ENCODE results near the gene FBXL7.

The FBXL7 gene

GRCh38 chr5:15946026-15946425, 446.0 kb downstream of the FBXL7 start:
- DNase-seq (ENCODE audit: low read depth) = no peak

GRCh38 chr5:15948190-15948589, 448.2 kb downstream of the FBXL7 start:
- DNase-seq (ENCODE audit: low read depth) = no peak

- no peak for DNase-seq (ENCODE audit: low read depth)
Observed at GRCh38 chr5:15951126-15951525, 451.1 kb downstream of the FBXL7 start.

GRCh38 chr5:15951550-15951949, 451.6 kb downstream of the FBXL7 start:
- no peak for DNase-seq (ENCODE audit: low read depth)

GRCh38 chr5:15956622-15957021, 456.6 kb downstream of the FBXL7 start:
- no peak for DNase-seq (ENCODE audit: low read depth)

- DNase-seq (ENCODE audit: low read depth) = no peak
Observed at GRCh38 chr5:15957124-15957523, 457.1 kb downstream of the FBXL7 start.

GRCh38 chr5:15959370-15960164, 459.6 kb downstream of the FBXL7 start:
- DNase-seq (ENCODE audit: low read depth) = no peak

- no peak for DNase-seq (ENCODE audit: low read depth)
Observed at GRCh38 chr5:15966066-15966640, 466.2 kb downstream of the FBXL7 start.

- DNase-seq (ENCODE audit: low read depth) = no peak
Observed at GRCh38 chr5:15966651-15967050, 466.7 kb downstream of the FBXL7 start.

- no peak for DNase-seq (ENCODE audit: low read depth)
Observed at GRCh38 chr5:15968993-15969392, 469.0 kb downstream of the FBXL7 start.

- DNase-seq (ENCODE audit: low read depth) = no peak
Observed at GRCh38 chr5:15977851-15978250, 477.9 kb downstream of the FBXL7 start.

- DNase-seq (ENCODE audit: low read depth) = no peak
Observed at GRCh38 chr5:15980835-15981234, 480.9 kb downstream of the FBXL7 start.

GRCh38 chr5:15983392-15983791, 483.4 kb downstream of the FBXL7 start:
- no peak for DNase-seq (ENCODE audit: low read depth)
